GM23338 (cell line): ENCODE measurements around the gene MYO19. TPM values are rescaled to one million over a fixed set of nuclear protein-coding genes. Genes with fewer than 3 reads are reported as not detected.

Source experiments
- ATAC-seq: fragments of 200-7000 bp; cut with Tn5 transposase; 3 replicates; pipeline ENCODE4 v1.9.1; 2020
- DNase-seq: peaks from one replicate; pipeline ENCODE4 v3.0.0-alpha.2; 2015; ENCODE audit warnings: low spot score
- H2AFZ ChIP-seq: fragments of 200-600 bp; sonication (generic); 2 replicates; pipeline ENCODE4 v1.8.0; 2016; ENCODE audit warnings: antibody characterized with exemption, mild to moderate bottlenecking, moderate library complexity
- H3F3A ChIP-seq: fragments of 200-600 bp; sonication (generic); replicated peaks from 2 replicates; pipeline ENCODE4 v1.8.0; 2017; ENCODE audit warnings: antibody characterized with exemption, mixed run types, low read depth
- H3K27ac ChIP-seq: fragments of 200-600 bp; sonication (generic); 2 replicates; pipeline ENCODE4 v1.6.1; 2016; ENCODE audit warnings: low read depth
- H3K27me3 ChIP-seq: fragments of 200-600 bp; sonication (generic); 2 replicates; pipeline ENCODE4 v1.8.0; 2016; ENCODE audit warnings: mild to moderate bottlenecking, mixed run types, moderate library complexity; ENCODE audit not compliant: insufficient read depth
- H3K36me3 ChIP-seq: fragments of 200-600 bp; sonication (generic); 2 replicates; pipeline ENCODE4 v1.8.0; 2016; ENCODE audit warnings: mild to moderate bottlenecking; ENCODE audit not compliant: insufficient read depth
- H3K4me1 ChIP-seq: fragments of 200-600 bp; sonication (generic); 2 replicates; pipeline ENCODE4 v1.8.0; 2016; ENCODE audit warnings: mild to moderate bottlenecking, moderate library complexity; ENCODE audit not compliant: insufficient read depth
- H3K4me2 ChIP-seq: fragments of 200-600 bp; sonication (generic); 2 replicates; pipeline ENCODE4 v1.7.1; 2017; ENCODE audit warnings: mixed run types
- H3K4me3 ChIP-seq: fragments of 200-600 bp; sonication (generic); 2 replicates; pipeline ENCODE4 v1.6.1; 2016; ENCODE audit warnings: mixed run types
- H3K79me2 ChIP-seq: fragments of 200-600 bp; sonication (generic); replicated peaks from 2 replicates; pipeline ENCODE4 v1.8.0; 2017; ENCODE audit warnings: mild to moderate bottlenecking; ENCODE audit not compliant: insufficient read depth
- H3K9me2 ChIP-seq: fragments of 200-600 bp; sonication (generic); 2 replicates; pipeline ENCODE4 v1.8.0; 2017; ENCODE audit not compliant: insufficient read depth
- H4K20me1 ChIP-seq: fragments of 200-600 bp; sonication (generic); replicated peaks from 2 replicates; pipeline ENCODE4 v1.8.0; 2017; ENCODE audit warnings: mild to moderate bottlenecking; ENCODE audit not compliant: insufficient read depth
- H3K27ac Mint-ChIP-seq: 2 replicates; pipeline ENCODE4 v1.8.0; 2020; ENCODE audit warnings: inconsistent platforms, mild to moderate bottlenecking, moderate library complexity, mixed read lengths
- H3K27me3 Mint-ChIP-seq: 3 replicates; pipeline ENCODE4 v1.8.0; 2022; ENCODE audit warnings: low read depth, mild to moderate bottlenecking, moderate library complexity, mixed read lengths, inconsistent platforms; ENCODE audit not compliant: insufficient read depth, poor library complexity
- H3K36me3 Mint-ChIP-seq: 3 replicates; pipeline ENCODE4 v1.8.0; 2021; ENCODE audit warnings: low read depth, mild to moderate bottlenecking, inconsistent platforms, moderate library complexity, mixed read lengths
- H3K4me1 Mint-ChIP-seq: 3 replicates; pipeline ENCODE4 v1.8.0; 2020; ENCODE audit warnings: mild to moderate bottlenecking, inconsistent platforms, mixed read lengths
- H3K4me3 Mint-ChIP-seq: 3 replicates; pipeline ENCODE4 v1.8.0; 2021; ENCODE audit warnings: moderate library complexity, mild to moderate bottlenecking, inconsistent platforms, mixed read lengths
- H3K9me3 Mint-ChIP-seq: 3 replicates; pipeline ENCODE4 v1.8.0; 2020; ENCODE audit warnings: moderate library complexity, mild to moderate bottlenecking, inconsistent platforms, mixed read lengths
- CTCF ChIP-seq, 2 experiments: fragments of 200-600 bp in 1 of 2; sonication (generic) in 1 of 2; conservative IDR thresholded peaks; 2 replicates each; pipeline versions ENCODE4 v1.5.1 to v1.6.1; 2016 to 2017; ENCODE audit warnings: antibody characterized with exemption in 2 of 2, low read depth in 2 of 2, mild to moderate bottlenecking in 2 of 2, moderate library complexity in 1 of 2
- ETS1 ChIP-seq: IDR thresholded peaks from 2 replicates; pipeline ENCODE4 v1.6.1; 2016; ENCODE audit warnings: antibody characterized with exemption
- EZH2 ChIP-seq: fragments of 200-600 bp; sonication (generic); IDR thresholded peaks from one replicate; pipeline ENCODE4 v1.8.0; 2017; ENCODE audit warnings: antibody characterized with exemption, mild to moderate bottlenecking, low read depth; ENCODE audit not compliant: unreplicated experiment
- EZH2phosphoT487 ChIP-seq: fragments of 200-600 bp; sonication (generic); IDR thresholded peaks from one replicate; pipeline ENCODE4 v1.8.1; 2018; ENCODE audit warnings: antibody characterized with exemption; ENCODE audit not compliant: unreplicated experiment
- JUNB ChIP-seq: IDR thresholded peaks from one replicate; pipeline ENCODE4 v1.6.1; 2016; ENCODE audit warnings: antibody characterized with exemption; ENCODE audit not compliant: unreplicated experiment
- NANOG ChIP-seq: IDR thresholded peaks from 2 replicates; pipeline ENCODE4 v1.6.1; 2016; ENCODE audit warnings: antibody characterized with exemption, borderline replicate concordance
- POLR2AphosphoS5 ChIP-seq: IDR thresholded peaks from 2 replicates; pipeline ENCODE4 v1.6.1; 2016; ENCODE audit warnings: antibody characterized with exemption, low read depth
- REST ChIP-seq: IDR thresholded peaks from one replicate; pipeline ENCODE4 v1.6.1; 2018; ENCODE audit warnings: antibody characterized with exemption; ENCODE audit not compliant: unreplicated experiment
- STAT1 ChIP-seq: IDR thresholded peaks from one replicate; pipeline ENCODE4 v1.6.1; 2016; ENCODE audit warnings: antibody characterized with exemption; ENCODE audit not compliant: unreplicated experiment
- ZNF114 ChIP-seq: fragments of 250-450 bp; sonication (Bioruptor Pico); IDR thresholded peaks from 2 replicates; pipeline ENCODE4 v1.5.0; 2020; ENCODE audit warnings: mild to moderate bottlenecking, moderate library complexity
- ZNF462 ChIP-seq: fragments of 250-450 bp; sonication (Bioruptor Pico); IDR thresholded peaks from 2 replicates; pipeline ENCODE4 v1.5.0; 2020; ENCODE audit warnings: mild to moderate bottlenecking, moderate library complexity
- polyA plus RNA-seq: library from polyadenylated mRNA; unstranded; fragments of >200 nt; fragmentation: Nextera tagmentation; extraction: Ambion mirVana; gene quantifications from 2 replicates; pipeline ENCODE4 v1.2.1, GENCODE V29; 2016
- total RNA-seq: library from RNA; depleted of rRNA; stranded (reverse); fragments of >200 nt; shearing (Covaris generic); gene quantifications from 2 replicates; pipeline ENCODE4 v1.2.3, GENCODE V29; 2014

The MYO19 gene
- total and polyA plus RNA-seq, 2 experiments from 2014 or later, result 37.9 to 150 TPM

- TF ChIP-seq ZNF462, result no peak
- TF ChIP-seq STAT1, result no peak
- no peak for TF ChIP-seq EZH2
These were observed 35.9 kb downstream of the MYO19 start (continued) for GRCh38 chr17:36498560-36499300.

GRCh38 chr17:36498155-36498554 lies 36.5 kb downstream of the MYO19 start:
- no peak for ATAC-seq
- Histone ChIP-seq H3K9me2 (no peaks in the 10 kb centered on the region), H3K27ac (0 out of 2 replicates have a peak overlapping the region, but pooled peaks have one; percentile 14), H3K36me3 (peaks cover 31% of the 10 kb centered on the region), H3K4me1 (no peaks in the 10 kb centered on the region), H3F3A (peaks cover 10% of the 10 kb centered on the region), H2AFZ (no peak overlapping the region), H3K4me3 (no peak overlapping the region), H3K27me3 (no peaks in the 10 kb centered on the region), H3K79me2 (no peaks in the 10 kb centered on the region), H4K20me1 (peaks cover 5% of the 10 kb centered on the region; the same call in 1 of the 2 replicates), H3K4me2 (no peak overlapping the region)
- Mint-ChIP-seq H3K36me3 (peaks cover 86% of the 10 kb centered on the region), H3K4me3 (no peak overlapping the region), H3K4me1 (no peaks in the 10 kb centered on the region), H3K27ac (no peak overlapping the region), H3K9me3 (no peaks in the 10 kb centered on the region), H3K27me3 (peaks cover 2% of the 10 kb centered on the region)
- DNase-seq, result no peak
- TF ChIP-seq JUNB (no peak), EZH2phosphoT487 (no peak), REST (no peak), CTCF (conservative IDR thresholded peaks at IDR 0.05; ENCODE audit: low read depth in 2 of 2) (no peak), ZNF114 (no peak), NANOG (no peak), POLR2AphosphoS5 (no peak), ETS1 (no peak), STAT1 (no peak)
